SK-N-SH (cell line): ENCODE data around the gene STK25. TPM values are rescaled to one million over a fixed set of nuclear protein-coding genes. Genes with fewer than 3 reads are reported as not detected.

Experiments
- CTCF ChIA-PET: fragments of 300-600, 350-600 bp; formaldehyde crosslinking; extraction: SDS; loops from one replicate; lab custom pipeline; 2021; lab: Yijun Ruan, JAX
- POLR2A ChIA-PET: fragments of 350-600 bp; sonication (Branson Sonifier 250); formaldehyde crosslinking; extraction: SDS; loops from one replicate; lab custom pipeline; 2020; ENCODE audit warnings: antibody characterized with exemption, inconsistent platforms; lab: Yijun Ruan, JAX
- DNase-seq: peaks from one replicate; pipeline ENCODE4 v3.0.0; 2012
- H2AFZ ChIP-seq: fragments of 200-600 bp; sonication (generic); 2 replicates; pipeline ENCODE4 v1.8.1; 2016; ENCODE audit warnings: antibody characterized with exemption, mild to moderate bottlenecking, low read depth
- H3F3A ChIP-seq: fragments of 200-600 bp; sonication (generic); replicated peaks from 2 replicates; pipeline ENCODE3; 2016; ENCODE audit warnings: antibody characterized with exemption, mild to moderate bottlenecking; ENCODE audit not compliant: insufficient read depth
- H3K27ac ChIP-seq, 2 experiments: fragments of 200-500 bp in 1 of 2; fragments of 200-600 bp in 1 of 2; sonication (Bioruptor generic) in 1 of 2; sonication (generic), shearing (Covaris generic) in 1 of 2; 2 replicates each; pipeline versions ENCODE4 v1.5.1 to v1.6.1; 2014 to 2016; ENCODE audit warnings: low read depth in 2 of 2, inconsistent platforms in 1 of 2, low read length in 1 of 2, mild to moderate bottlenecking in 1 of 2, mixed read lengths in 1 of 2
- H3K27me3 ChIP-seq: fragments of 200-600 bp; sonication (generic), shearing (Covaris generic); 2 replicates; pipeline ENCODE4 v1.6.1; 2016; ENCODE audit warnings: mixed run types; ENCODE audit not compliant: insufficient read depth
- H3K36me3 ChIP-seq, 2 experiments: fragments of 200-500 bp in 1 of 2; fragments of 200-600 bp in 1 of 2; sonication (Bioruptor generic) in 1 of 2; sonication (generic) in 1 of 2; replicated peaks in 1 of 2; 2 replicates each; pipeline versions ENCODE3 to v1.5.1; 2014 to 2016; ENCODE audit warnings: low read length in 1 of 2, mild to moderate bottlenecking in 1 of 2; ENCODE audit not compliant: insufficient read depth in 2 of 2, control insufficient read depth in 1 of 2
- H3K4me1 ChIP-seq, 2 experiments: fragments of 200-500 bp in 1 of 2; fragments of 200-600 bp in 1 of 2; sonication (Bioruptor generic) in 1 of 2; sonication (generic), shearing (Covaris generic) in 1 of 2; 2 replicates each; pipeline versions ENCODE4 v1.5.1 to v1.6.1; 2014 to 2016; ENCODE audit warnings: low read depth in 1 of 2, low read length in 1 of 2, mixed run types in 1 of 2; ENCODE audit not compliant: insufficient read depth in 2 of 2, control insufficient read depth in 1 of 2
- H3K4me2 ChIP-seq: fragments of 200-600 bp; sonication (generic), shearing (Covaris generic); 2 replicates; pipeline ENCODE4 v1.6.1; 2017; ENCODE audit warnings: mixed run types
- H3K4me3 ChIP-seq, 2 experiments: fragments of 200-500 bp in 1 of 2; fragments of 200-600 bp in 1 of 2; sonication (Bioruptor generic) in 1 of 2; sonication (generic), shearing (Covaris generic) in 1 of 2; 2 replicates each; pipeline versions ENCODE4 v1.5.1 to v1.8.1; 2014 to 2016; ENCODE audit warnings: low read depth in 2 of 2, inconsistent platforms in 1 of 2, low read length in 1 of 2, mild to moderate bottlenecking in 1 of 2, mixed read lengths in 1 of 2, moderate library complexity in 1 of 2
- H3K79me2 ChIP-seq: fragments of 200-600 bp; sonication (generic); 2 replicates; pipeline ENCODE4 v1.8.1; 2017; ENCODE audit warnings: mild to moderate bottlenecking; ENCODE audit not compliant: insufficient read depth
- H3K9ac ChIP-seq: fragments of 200-600 bp; sonication (generic); 2 replicates; pipeline ENCODE4 v1.6.1; 2017; ENCODE audit warnings: mixed run types
- H3K9me2 ChIP-seq: fragments of 200-600 bp; sonication (generic); 2 replicates; pipeline ENCODE4 v1.6.1; 2017; ENCODE audit warnings: mixed run types
- H3K9me3 ChIP-seq: fragments of 200-600 bp; sonication (generic); 2 replicates; pipeline ENCODE4 v1.6.1; 2017; ENCODE audit warnings: mixed run types, mild to moderate bottlenecking, moderate library complexity
- H4K20me1 ChIP-seq: fragments of 200-600 bp; sonication (generic); 2 replicates; pipeline ENCODE4 v1.6.1; 2017; ENCODE audit warnings: mild to moderate bottlenecking, mixed run types; ENCODE audit not compliant: insufficient read depth
- CHD2 ChIP-seq: fragments of 150-350 bp; IDR thresholded peaks from 2 replicates; pipeline ENCODE4 v1.6.1; 2018; ENCODE audit warnings: low read length; ENCODE audit not compliant: partially characterized antibody
- ELF1 ChIP-seq: IDR thresholded peaks from 2 replicates; pipeline ENCODE4 v1.4.0; 2012
- FOSL2 ChIP-seq: IDR thresholded peaks from 2 replicates; pipeline ENCODE4 v1.4.0; 2012; ENCODE audit warnings: low read depth, mild to moderate bottlenecking, moderate library complexity, borderline replicate concordance
- FOXM1 ChIP-seq: IDR thresholded peaks from 2 replicates; pipeline ENCODE4 v1.4.0; 2012; ENCODE audit warnings: low read depth, mild to moderate bottlenecking
- MEF2A ChIP-seq: IDR thresholded peaks from 2 replicates; pipeline ENCODE4 v1.4.0; 2012; ENCODE audit warnings: low read depth, borderline replicate concordance
- NRF1 ChIP-seq: IDR thresholded peaks from 2 replicates; pipeline ENCODE4 v1.6.1; 2012; ENCODE audit warnings: low read depth, mild to moderate bottlenecking, low read length
- POLR2AphosphoS5 ChIP-seq: IDR thresholded peaks from 2 replicates; pipeline ENCODE4 v1.6.1; 2012; ENCODE audit warnings: low read depth, low read length
- RAD21 ChIP-seq: IDR thresholded peaks from 2 replicates; pipeline ENCODE4 v1.6.1; 2012; ENCODE audit warnings: mild to moderate bottlenecking, low read length
- RCOR1 ChIP-seq: fragments of 150-350 bp; IDR thresholded peaks from 2 replicates; pipeline ENCODE4 v1.6.1; 2017; ENCODE audit warnings: antibody characterized with exemption, low read length
- SIN3A ChIP-seq: IDR thresholded peaks from 2 replicates; pipeline ENCODE4 v1.6.1; 2012; ENCODE audit warnings: low read depth, mild to moderate bottlenecking, low read length, moderate library complexity, borderline replicate concordance
- SMC3 ChIP-seq: IDR thresholded peaks from 2 replicates; pipeline ENCODE4 v1.6.1; 2012; ENCODE audit warnings: low read depth, low read length, improper control_type of control experiment
- TAF1 ChIP-seq: IDR thresholded peaks from 2 replicates; pipeline ENCODE4 v1.6.1; 2012; ENCODE audit warnings: low read depth, mild to moderate bottlenecking, low read length, moderate library complexity, borderline replicate concordance
- TCF12 ChIP-seq: IDR thresholded peaks from 2 replicates; pipeline ENCODE4 v1.4.0; 2012
- TEAD4 ChIP-seq: IDR thresholded peaks from 2 replicates; pipeline ENCODE4 v1.4.0; 2012; ENCODE audit warnings: mild to moderate bottlenecking, borderline replicate concordance; ENCODE audit not compliant: insufficient read depth
- YY1 ChIP-seq: IDR thresholded peaks from 2 replicates; pipeline ENCODE4 v1.4.0; 2012; ENCODE audit warnings: low read depth, mild to moderate bottlenecking
- WGBS: methylation state at CpG from one replicate; pipeline ENCODE4 v1.1.6; 2017; ENCODE audit warnings: low lambda C conversion rate; 5-methylcytosine and 5-hydroxymethylcytosine counted together
- polyA plus RNA-seq, 3 experiments: library from polyadenylated mRNA; depleted of rRNA; stranded (reverse); fragments of >200 nt; gene quantifications; 2 replicates each; pipeline ENCODE4 v1.2.3, GENCODE V29; 2012
- TF ChIP-seq, protein P1 (sequence below): IDR thresholded peaks from 2 replicates; pipeline ENCODE4 v1.6.1; 2012; ENCODE audit warnings: mild to moderate bottlenecking, low read depth, low read length, moderate library complexity
- TF ChIP-seq, protein P2 (sequence below): IDR thresholded peaks from 2 replicates; pipeline ENCODE4 v1.4.0; 2012; ENCODE audit warnings: low read depth
- TF ChIP-seq, protein P3 (sequence below): fragments of 200-600 bp; sonication (generic); IDR thresholded peaks from 2 replicates; pipeline ENCODE4 v1.6.1; 2017; ENCODE audit warnings: antibody characterized with exemption, mild to moderate bottlenecking, moderate library complexity
- TF ChIP-seq, protein P4 (sequence below): fragments of 150-350 bp; IDR thresholded peaks from 2 replicates; pipeline ENCODE4 v1.6.1; 2017; ENCODE audit warnings: antibody characterized with exemption, low read length, low read depth, borderline replicate concordance
- TF ChIP-seq, protein P5 (sequence below): fragments of 150-350 bp; IDR thresholded peaks from 2 replicates; pipeline ENCODE4 v1.6.1; 2016; ENCODE audit warnings: mild to moderate bottlenecking, low read depth, low read length

The STK25 gene
- polyA plus RNA-seq, 1 of the 3 experiments (the other 2 are of a cell fraction) = 236 TPM

DNA sequence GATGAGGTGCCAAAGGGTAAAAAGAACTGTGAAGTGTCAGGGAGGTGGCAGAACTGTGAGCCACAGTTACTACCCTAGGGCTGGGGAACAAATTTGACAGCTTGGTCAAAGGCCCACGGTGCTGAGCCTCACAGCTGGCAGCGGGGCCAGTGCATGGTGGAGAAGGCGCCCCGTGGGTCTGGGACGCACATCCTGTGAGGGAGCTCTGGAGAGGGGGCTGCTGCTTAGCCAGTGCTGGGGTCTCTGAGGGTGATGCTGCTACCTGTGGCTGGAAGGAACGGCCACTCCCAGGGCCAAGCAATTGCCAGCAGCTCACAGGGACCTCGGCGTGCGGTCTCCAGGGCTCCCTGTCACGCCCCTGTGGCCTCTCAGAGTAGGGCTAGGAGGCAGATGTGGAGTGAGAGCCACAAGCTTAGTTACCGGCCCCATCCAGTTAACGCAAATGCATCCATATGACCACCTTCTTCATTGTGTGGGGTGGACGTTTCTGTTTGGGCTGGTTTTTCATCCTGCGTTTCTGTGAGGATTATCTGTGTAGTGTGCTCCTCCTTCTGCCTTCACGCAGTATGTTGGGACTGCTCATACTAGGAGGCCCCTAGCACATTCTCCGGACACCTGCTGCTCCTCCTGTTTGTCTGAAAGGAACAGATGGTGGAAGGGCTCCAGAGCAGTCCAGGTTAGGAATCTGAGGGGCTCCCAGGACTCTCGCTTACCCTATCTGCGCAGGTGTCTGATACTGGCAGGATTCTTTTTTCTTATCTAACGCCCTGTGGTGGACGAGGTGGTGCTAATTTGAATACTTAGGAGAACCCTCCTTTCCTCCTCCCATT lies 26.0 kb downstream of the STK25 start:
- WGBS = 86% methylated on average over 14 of the region's 20 CpGs
- TF ChIP-seq NRF1 = no peak
- no peak for TF ChIP-seq POLR2AphosphoS5
- TF ChIP-seq, protein P1, sequence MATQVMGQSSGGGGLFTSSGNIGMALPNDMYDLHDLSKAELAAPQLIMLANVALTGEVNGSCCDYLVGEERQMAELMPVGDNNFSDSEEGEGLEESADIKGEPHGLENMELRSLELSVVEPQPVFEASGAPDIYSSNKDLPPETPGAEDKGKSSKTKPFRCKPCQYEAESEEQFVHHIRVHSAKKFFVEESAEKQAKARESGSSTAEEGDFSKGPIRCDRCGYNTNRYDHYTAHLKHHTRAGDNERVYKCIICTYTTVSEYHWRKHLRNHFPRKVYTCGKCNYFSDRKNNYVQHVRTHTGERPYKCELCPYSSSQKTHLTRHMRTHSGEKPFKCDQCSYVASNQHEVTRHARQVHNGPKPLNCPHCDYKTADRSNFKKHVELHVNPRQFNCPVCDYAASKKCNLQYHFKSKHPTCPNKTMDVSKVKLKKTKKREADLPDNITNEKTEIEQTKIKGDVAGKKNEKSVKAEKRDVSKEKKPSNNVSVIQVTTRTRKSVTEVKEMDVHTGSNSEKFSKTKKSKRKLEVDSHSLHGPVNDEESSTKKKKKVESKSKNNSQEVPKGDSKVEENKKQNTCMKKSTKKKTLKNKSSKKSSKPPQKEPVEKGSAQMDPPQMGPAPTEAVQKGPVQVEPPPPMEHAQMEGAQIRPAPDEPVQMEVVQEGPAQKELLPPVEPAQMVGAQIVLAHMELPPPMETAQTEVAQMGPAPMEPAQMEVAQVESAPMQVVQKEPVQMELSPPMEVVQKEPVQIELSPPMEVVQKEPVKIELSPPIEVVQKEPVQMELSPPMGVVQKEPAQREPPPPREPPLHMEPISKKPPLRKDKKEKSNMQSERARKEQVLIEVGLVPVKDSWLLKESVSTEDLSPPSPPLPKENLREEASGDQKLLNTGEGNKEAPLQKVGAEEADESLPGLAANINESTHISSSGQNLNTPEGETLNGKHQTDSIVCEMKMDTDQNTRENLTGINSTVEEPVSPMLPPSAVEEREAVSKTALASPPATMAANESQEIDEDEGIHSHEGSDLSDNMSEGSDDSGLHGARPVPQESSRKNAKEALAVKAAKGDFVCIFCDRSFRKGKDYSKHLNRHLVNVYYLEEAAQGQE = no peak
- no peak for TF ChIP-seq FOXM1
- TF ChIP-seq MEF2A = no peak
- TF ChIP-seq, protein P2, sequence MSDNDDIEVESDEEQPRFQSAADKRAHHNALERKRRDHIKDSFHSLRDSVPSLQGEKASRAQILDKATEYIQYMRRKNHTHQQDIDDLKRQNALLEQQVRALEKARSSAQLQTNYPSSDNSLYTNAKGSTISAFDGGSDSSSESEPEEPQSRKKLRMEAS = no peak
- TF ChIP-seq, protein P3, sequence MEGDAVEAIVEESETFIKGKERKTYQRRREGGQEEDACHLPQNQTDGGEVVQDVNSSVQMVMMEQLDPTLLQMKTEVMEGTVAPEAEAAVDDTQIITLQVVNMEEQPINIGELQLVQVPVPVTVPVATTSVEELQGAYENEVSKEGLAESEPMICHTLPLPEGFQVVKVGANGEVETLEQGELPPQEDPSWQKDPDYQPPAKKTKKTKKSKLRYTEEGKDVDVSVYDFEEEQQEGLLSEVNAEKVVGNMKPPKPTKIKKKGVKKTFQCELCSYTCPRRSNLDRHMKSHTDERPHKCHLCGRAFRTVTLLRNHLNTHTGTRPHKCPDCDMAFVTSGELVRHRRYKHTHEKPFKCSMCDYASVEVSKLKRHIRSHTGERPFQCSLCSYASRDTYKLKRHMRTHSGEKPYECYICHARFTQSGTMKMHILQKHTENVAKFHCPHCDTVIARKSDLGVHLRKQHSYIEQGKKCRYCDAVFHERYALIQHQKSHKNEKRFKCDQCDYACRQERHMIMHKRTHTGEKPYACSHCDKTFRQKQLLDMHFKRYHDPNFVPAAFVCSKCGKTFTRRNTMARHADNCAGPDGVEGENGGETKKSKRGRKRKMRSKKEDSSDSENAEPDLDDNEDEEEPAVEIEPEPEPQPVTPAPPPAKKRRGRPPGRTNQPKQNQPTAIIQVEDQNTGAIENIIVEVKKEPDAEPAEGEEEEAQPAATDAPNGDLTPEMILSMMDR = no peak
- TF ChIP-seq TEAD4 = no peak
- TF ChIP-seq RAD21 = no peak
- no peak for TF ChIP-seq RCOR1
- TF ChIP-seq, all 33 proteins: peak for 0
- no peak overlapping the region for H3K9ac ChIP-seq
- H3K4me3 ChIP-seq = no peak overlapping the region
- no peaks in the 10 kb centered on the region for H3K9me2 ChIP-seq
- DNase-seq = no peak
- no peak overlapping the region for H2AFZ ChIP-seq
- H3K9me3 ChIP-seq = no peaks in the 10 kb centered on the region
- CTCF ChIA-PET = no interaction called here
- no peaks in the 10 kb centered on the region for H3F3A ChIP-seq
- POLR2A ChIA-PET = interaction anchor here (0.6 kb wide), 1 partner anchor 875 kb away, joined by 3 read pairs; no protein-coding TSS in a partner anchor
- H3K4me1 ChIP-seq = no peaks in the 10 kb centered on the region; a peak in 1 of 4 replicates
- H3K36me3 ChIP-seq = peaks cover 0 to 4% of the 10 kb centered on the region in 2 experiments
- no peak overlapping the region for H3K4me2 ChIP-seq
- H3K79me2 ChIP-seq = no peaks in the 10 kb centered on the region
- no peaks in the 10 kb centered on the region for H3K27me3 ChIP-seq
- H3K27ac ChIP-seq = no peak overlapping the region
- no peaks in the 10 kb centered on the region for H4K20me1 ChIP-seq

DNA sequence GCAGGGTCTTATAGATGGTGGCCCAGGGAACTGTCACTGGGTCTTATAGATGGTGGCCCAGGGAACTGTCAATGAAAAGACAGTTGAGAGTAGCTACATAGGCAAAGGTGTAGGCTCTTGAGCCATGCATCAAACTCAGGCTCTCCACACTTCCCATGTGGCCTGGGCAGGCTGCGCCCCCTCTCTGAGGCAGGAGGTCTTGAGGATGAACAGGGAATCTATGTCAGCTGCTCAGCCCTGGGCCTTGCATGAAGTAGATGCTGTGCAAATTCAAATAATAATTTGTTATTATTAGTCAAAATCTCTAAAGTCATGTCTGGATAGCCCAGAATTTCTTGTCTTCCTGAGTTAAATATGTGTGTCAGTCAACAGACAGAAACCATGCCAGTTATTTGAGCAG lies 26.7 kb downstream of the STK25 start:
- Histone ChIP-seq H3K79me2 (no peaks in the 10 kb centered on the region), H3K4me2 (no peak overlapping the region), H3K36me3 (peaks cover 0 to 4% of the 10 kb centered on the region in 2 experiments), H3K9ac (no peak overlapping the region), H3F3A (no peaks in the 10 kb centered on the region), H3K27ac (no peak overlapping the region), H3K27me3 (no peaks in the 10 kb centered on the region)
- 100% methylated on average over 1 of the region's 1 CpG for WGBS
- TF ChIP-seq FOSL2 (no peak), TCF12 (no peak), YY1 (no peak), SIN3A (no peak), ELF1 (no peak), MEF2A (no peak), NRF1 (no peak), TAF1 (no peak), CHD2 (no peak), SMC3 (no peak), POLR2AphosphoS5 (no peak)
- TF ChIP-seq, protein P4, sequence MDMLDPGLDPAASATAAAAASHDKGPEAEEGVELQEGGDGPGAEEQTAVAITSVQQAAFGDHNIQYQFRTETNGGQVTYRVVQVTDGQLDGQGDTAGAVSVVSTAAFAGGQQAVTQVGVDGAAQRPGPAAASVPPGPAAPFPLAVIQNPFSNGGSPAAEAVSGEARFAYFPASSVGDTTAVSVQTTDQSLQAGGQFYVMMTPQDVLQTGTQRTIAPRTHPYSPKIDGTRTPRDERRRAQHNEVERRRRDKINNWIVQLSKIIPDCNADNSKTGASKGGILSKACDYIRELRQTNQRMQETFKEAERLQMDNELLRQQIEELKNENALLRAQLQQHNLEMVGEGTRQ = no peak
- TF ChIP-seq, protein P5, sequence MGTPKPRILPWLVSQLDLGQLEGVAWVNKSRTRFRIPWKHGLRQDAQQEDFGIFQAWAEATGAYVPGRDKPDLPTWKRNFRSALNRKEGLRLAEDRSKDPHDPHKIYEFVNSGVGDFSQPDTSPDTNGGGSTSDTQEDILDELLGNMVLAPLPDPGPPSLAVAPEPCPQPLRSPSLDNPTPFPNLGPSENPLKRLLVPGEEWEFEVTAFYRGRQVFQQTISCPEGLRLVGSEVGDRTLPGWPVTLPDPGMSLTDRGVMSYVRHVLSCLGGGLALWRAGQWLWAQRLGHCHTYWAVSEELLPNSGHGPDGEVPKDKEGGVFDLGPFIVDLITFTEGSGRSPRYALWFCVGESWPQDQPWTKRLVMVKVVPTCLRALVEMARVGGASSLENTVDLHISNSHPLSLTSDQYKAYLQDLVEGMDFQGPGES = no peak
- TF ChIP-seq, all 33 proteins: peak for 0
- Histone ChIP-seq H3K9me2 (no peaks in the 10 kb centered on the region), H3K4me3 (no peak overlapping the region), H3K9me3 (no peaks in the 10 kb centered on the region), H4K20me1 (no peaks in the 10 kb centered on the region), H3K4me1 (no peaks in the 10 kb centered on the region; a peak in 1 of 4 replicates), H2AFZ (no peak overlapping the region)
- ChIA-PET CTCF (no interaction called here), POLR2A (interaction anchor here (0.6 kb wide), 1 partner anchor 874 kb away, joined by 3 read pairs; no protein-coding TSS in a partner anchor)
- DNase-seq = no peak
